Sigmoid colon (tissue), 7 donors: Measurements from ENCODE around the gene MEGF11. TPM values are rescaled to one million over a fixed set of nuclear protein-coding genes. Genes with fewer than 3 reads are reported as not detected.

Experiments
- DNase-seq: peaks from one replicate; pipeline ENCODE4 v3.0.0-alpha.2; 2019
- H3K27ac ChIP-seq, 4 donors: fragments of 200-600 bp; sonication (generic); one replicate each; pipeline ENCODE4 v1.5.1; 2016 to 2019; ENCODE audit warnings: mild to moderate bottlenecking in 1 of 4
- H3K27me3 ChIP-seq, 3 donors: fragments of 200-600 bp; sonication (generic); one replicate each; pipeline ENCODE4 v1.5.1; 2019; ENCODE audit warnings: mild to moderate bottlenecking in 1 of 3
- H3K36me3 ChIP-seq, 4 donors: fragments of 200-600 bp; sonication (generic); one replicate each; pipeline ENCODE4 v1.5.1; 2016 to 2019
- H3K4me1 ChIP-seq, 4 donors: fragments of 200-600 bp; sonication (generic); one replicate each; pipeline ENCODE4 v1.5.1; 2017 to 2019
- H3K4me3 ChIP-seq, 4 donors: fragments of 200-600 bp; sonication (generic); one replicate each; pipeline ENCODE4 v1.5.1; 2017 to 2019; ENCODE audit warnings: mild to moderate bottlenecking in 2 of 4, moderate library complexity in 1 of 4
- H3K9me3 ChIP-seq, 4 donors: fragments of 200-600 bp in 3 of 4; sonication (generic) in 3 of 4; one replicate each; pipeline versions ENCODE4 v1.5.1 to v1.6.1; 2013 to 2019
- CTCF ChIP-seq, 4 experiments: fragments of 450-650 bp in 3 of 4; fragments of 200-600 bp in 1 of 4; IDR thresholded peaks; one replicate each; pipeline ENCODE4 v1.5.1; 2016 to 2019; ENCODE audit warnings: antibody characterized with exemption in 4 of 4, mild to moderate bottlenecking in 3 of 4, moderate library complexity in 2 of 4
- EP300 ChIP-seq, 4 donors: sonication (generic); formaldehyde crosslinking; IDR thresholded peaks; one replicate each; pipeline ENCODE4 v1.6.1; 2017; ENCODE audit warnings: antibody characterized with exemption in 4 of 4
- POLR2A ChIP-seq, 2 donors: fragments of 450-650 bp; IDR thresholded peaks; one replicate each; pipeline ENCODE4 v1.6.1; 2016; ENCODE audit warnings: antibody characterized with exemption in 2 of 2, mild to moderate bottlenecking in 2 of 2, moderate library complexity in 2 of 2
- POLR2AphosphoS5 ChIP-seq, 4 donors: sonication (generic); formaldehyde crosslinking; IDR thresholded peaks; one replicate each; pipeline ENCODE4 v1.6.1; 2017; ENCODE audit warnings: antibody characterized with exemption in 4 of 4
- WGBS, 2 donors: extraction: QIAGEN DNeasy Blood & Tissue Kit; methylation state at CpG; one replicate each; pipeline ENCODE4 v1.1.7; 2013; 5-methylcytosine and 5-hydroxymethylcytosine counted together
- intact Hi-C: fragments of 100-400 bp; cut with DNase I; formaldehyde crosslinking; loops from one replicate; pipeline ENCODE4 v1.15.1; 2023
- polyA plus RNA-seq, 3 donors: library from polyadenylated mRNA; stranded (reverse); fragments of 200-250 nt; gene quantifications; one replicate each; pipeline ENCODE4 v1.2.3, GENCODE V29; 2013
- total RNA-seq, 4 donors: library from RNA; depleted of rRNA; stranded (reverse); fragments of >200 nt; gene quantifications; one replicate each; pipeline ENCODE4 v1.1.0, GENCODE V29; 2016
- donor health status: healthy with polysubstance abuse.
- donor health status: Bipolar disorder and iron deficiency.
- donor health status: healthy.

The MEGF11 gene
- total and polyA plus RNA-seq, 7 donors = 0.04 TPM; not detected in 6

GRCh38 chr15:65944404-65944803 is 309.1 kb downstream of the MEGF11 start:
- intact Hi-C loops = no loop called here
- no peak overlapping the region for H3K27ac ChIP-seq
- WGBS, 2 donors = 77 to 78% methylated on average over 3 of the region's 3 CpGs
- H3K9me3 ChIP-seq = no peaks in the 10 kb centered on the region
- no peaks in the 10 kb centered on the region for H3K36me3 ChIP-seq
- no peak for TF ChIP-seq EP300 (IDR thresholded peaks at IDR 0.05)
- no peak for TF ChIP-seq POLR2A (IDR thresholded peaks at IDR 0.05)
- TF ChIP-seq CTCF (IDR thresholded peaks at IDR 0.05) = no peak
- no peak for TF ChIP-seq POLR2AphosphoS5 (IDR thresholded peaks at IDR 0.05)
- H3K27me3 ChIP-seq = no peaks in the 10 kb centered on the region
- DNase-seq = no peak
- H3K4me1 ChIP-seq = no peaks in the 10 kb centered on the region
- no peak overlapping the region for H3K4me3 ChIP-seq

GRCh38 chr15:65942436-65942835 is 311.1 kb downstream of the MEGF11 start:
- 61 to 79% methylated on average over 4 of the region's 4 CpGs for WGBS, 2 donors
- no peak overlapping the region for H3K4me3 ChIP-seq
- no peak for DNase-seq
- H3K27me3 ChIP-seq = no peaks in the 10 kb centered on the region
- H3K27ac ChIP-seq = no peak overlapping the region
- H3K4me1 ChIP-seq = no peaks in the 10 kb centered on the region
- H3K36me3 ChIP-seq = no peaks in the 10 kb centered on the region
- intact Hi-C loops = no loop called here
- no peak for TF ChIP-seq CTCF (IDR thresholded peaks at IDR 0.05)
- no peak for TF ChIP-seq POLR2A (IDR thresholded peaks at IDR 0.05)
- no peak for TF ChIP-seq EP300 (IDR thresholded peaks at IDR 0.05)
- TF ChIP-seq POLR2AphosphoS5 (IDR thresholded peaks at IDR 0.05) = no peak
- no peaks in the 10 kb centered on the region for H3K9me3 ChIP-seq

- Histone ChIP-seq H3K27ac (no peak overlapping the region), H3K4me3 (no peak overlapping the region), H3K27me3 (no peaks in the 10 kb centered on the region), H3K4me1 (no peaks in the 10 kb centered on the region), H3K9me3 (no peaks in the 10 kb centered on the region), H3K36me3 (no peaks in the 10 kb centered on the region)
- TF ChIP-seq EP300 (IDR thresholded peaks at IDR 0.05) = no peak
- TF ChIP-seq POLR2AphosphoS5 (IDR thresholded peaks at IDR 0.05) = no peak
- no peak for TF ChIP-seq POLR2A (IDR thresholded peaks at IDR 0.05)
- TF ChIP-seq CTCF (IDR thresholded peaks at IDR 0.05) = no peak
- intact Hi-C loops = no loop called here
- DNase-seq = no peak
Measured at GRCh38 chr15:65940618-65940909, 313.0 kb downstream of the MEGF11 start.

- no peak for TF ChIP-seq POLR2AphosphoS5 (IDR thresholded peaks at IDR 0.05)
- TF ChIP-seq CTCF (IDR thresholded peaks at IDR 0.05) = no peak
- TF ChIP-seq EP300 (IDR thresholded peaks at IDR 0.05) = no peak
- TF ChIP-seq POLR2A (IDR thresholded peaks at IDR 0.05) = no peak
- no peaks in the 10 kb centered on the region for H3K27me3 ChIP-seq
- no peak overlapping the region for H3K4me3 ChIP-seq
- no peaks in the 10 kb centered on the region for H3K9me3 ChIP-seq
- H3K36me3 ChIP-seq = no peaks in the 10 kb centered on the region
- H3K27ac ChIP-seq = no peak overlapping the region
- no peak for DNase-seq
- intact Hi-C loops = no loop called here
- WGBS, 2 donors = 55 to 77% methylated on average over 10 of the region's 10 CpGs
- no peaks in the 10 kb centered on the region for H3K4me1 ChIP-seq
Measured at GRCh38 chr15:65939901-65940617, 313.5 kb downstream of the MEGF11 start.

- no peaks in the 10 kb centered on the region for H3K9me3 ChIP-seq
- DNase-seq = no peak
- H3K27ac ChIP-seq = no peak overlapping the region
- 89 to 91% methylated on average over 4 of the region's 4 CpGs for WGBS, 2 donors
- H3K4me1 ChIP-seq = no peaks in the 10 kb centered on the region
- TF ChIP-seq POLR2A (IDR thresholded peaks at IDR 0.05) = no peak
- TF ChIP-seq POLR2AphosphoS5 (IDR thresholded peaks at IDR 0.05) = no peak
- no peak for TF ChIP-seq CTCF (IDR thresholded peaks at IDR 0.05)
- TF ChIP-seq EP300 (IDR thresholded peaks at IDR 0.05) = no peak
- H3K27me3 ChIP-seq = no peaks in the 10 kb centered on the region
- H3K36me3 ChIP-seq = no peaks in the 10 kb centered on the region
- intact Hi-C loops = no loop called here
- H3K4me3 ChIP-seq = no peak overlapping the region
Measured at GRCh38 chr15:65938604-65939003, 314.9 kb downstream of the MEGF11 start.
